ENCODE measurements around the gene TBC1D26.
A peak's percentile ranks its signal among the peaks of the same experiment; 100 is the strongest.
"Not testable (repeated sequence)": the region's sequence is repeated elsewhere in the genome, so short reads cannot be mapped to it uniquely, and the experiment has no call there.

Gene TBC1D26

DNA sequence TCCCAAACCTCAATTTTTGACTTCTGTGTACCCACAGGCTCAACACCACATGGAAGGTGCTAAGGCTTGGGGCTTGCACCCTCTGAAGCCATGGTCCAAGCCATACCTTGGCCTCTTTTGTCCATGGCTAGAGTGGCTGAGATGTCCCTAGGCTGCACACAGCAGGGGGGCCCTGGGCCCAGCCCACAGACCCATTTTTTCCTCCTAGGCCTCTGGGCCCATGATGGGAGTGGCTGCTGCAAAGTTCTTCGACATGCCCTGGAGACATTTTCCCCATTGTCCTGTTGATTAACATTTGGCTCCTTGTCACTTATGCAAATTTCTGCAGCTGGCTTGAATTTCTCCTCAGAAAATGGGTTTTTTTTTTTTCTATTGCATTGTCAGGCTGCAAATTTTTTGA lies 47.0 kb downstream of the TBC1D26 start:
- TF ChIP-seq, protein P1, sequence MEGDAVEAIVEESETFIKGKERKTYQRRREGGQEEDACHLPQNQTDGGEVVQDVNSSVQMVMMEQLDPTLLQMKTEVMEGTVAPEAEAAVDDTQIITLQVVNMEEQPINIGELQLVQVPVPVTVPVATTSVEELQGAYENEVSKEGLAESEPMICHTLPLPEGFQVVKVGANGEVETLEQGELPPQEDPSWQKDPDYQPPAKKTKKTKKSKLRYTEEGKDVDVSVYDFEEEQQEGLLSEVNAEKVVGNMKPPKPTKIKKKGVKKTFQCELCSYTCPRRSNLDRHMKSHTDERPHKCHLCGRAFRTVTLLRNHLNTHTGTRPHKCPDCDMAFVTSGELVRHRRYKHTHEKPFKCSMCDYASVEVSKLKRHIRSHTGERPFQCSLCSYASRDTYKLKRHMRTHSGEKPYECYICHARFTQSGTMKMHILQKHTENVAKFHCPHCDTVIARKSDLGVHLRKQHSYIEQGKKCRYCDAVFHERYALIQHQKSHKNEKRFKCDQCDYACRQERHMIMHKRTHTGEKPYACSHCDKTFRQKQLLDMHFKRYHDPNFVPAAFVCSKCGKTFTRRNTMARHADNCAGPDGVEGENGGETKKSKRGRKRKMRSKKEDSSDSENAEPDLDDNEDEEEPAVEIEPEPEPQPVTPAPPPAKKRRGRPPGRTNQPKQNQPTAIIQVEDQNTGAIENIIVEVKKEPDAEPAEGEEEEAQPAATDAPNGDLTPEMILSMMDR (IDR thresholded peaks at IDR 0.05; ENCODE audit: low read depth, low read length): no peak
- DNase-seq (ENCODE audit: low read depth in 2 of 2): no peak

DNA sequence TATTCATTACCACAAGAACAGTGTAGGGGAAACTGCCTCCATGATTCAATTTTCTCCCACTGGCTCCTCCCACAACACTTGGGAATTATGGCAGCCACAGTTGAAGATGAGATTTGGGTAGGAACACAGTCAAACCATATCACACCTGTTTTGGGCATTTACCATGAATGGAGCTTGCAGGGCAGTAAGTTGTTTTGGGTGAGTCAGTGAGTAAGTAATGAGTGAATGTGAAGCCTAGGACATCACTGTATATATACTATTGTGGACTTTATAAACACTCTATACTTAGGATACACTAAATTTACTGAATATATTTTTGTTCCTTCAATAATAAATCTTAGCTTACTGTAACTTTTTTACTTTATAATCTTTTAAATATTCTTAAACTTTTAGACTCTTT lies 48.1 kb downstream of the TBC1D26 start:
- no peak overlapping the region for H3K4me3 ChIP-seq (replicated peaks in 1 of 2; ENCODE audit: low read depth in 2 of 2, low read length in 2 of 2)
- TF ChIP-seq, protein P1 (IDR thresholded peaks at IDR 0.05; ENCODE audit: low read depth, low read length): no peak
- no peak for DNase-seq (ENCODE audit: low read depth in 2 of 2)

More for the DNA sequence above, 47.0 kb downstream of the TBC1D26 start:
- no peak overlapping the region for H3K4me3 ChIP-seq (replicated peaks in 1 of 2; ENCODE audit: low read depth in 2 of 2, low read length in 2 of 2)

DNA sequence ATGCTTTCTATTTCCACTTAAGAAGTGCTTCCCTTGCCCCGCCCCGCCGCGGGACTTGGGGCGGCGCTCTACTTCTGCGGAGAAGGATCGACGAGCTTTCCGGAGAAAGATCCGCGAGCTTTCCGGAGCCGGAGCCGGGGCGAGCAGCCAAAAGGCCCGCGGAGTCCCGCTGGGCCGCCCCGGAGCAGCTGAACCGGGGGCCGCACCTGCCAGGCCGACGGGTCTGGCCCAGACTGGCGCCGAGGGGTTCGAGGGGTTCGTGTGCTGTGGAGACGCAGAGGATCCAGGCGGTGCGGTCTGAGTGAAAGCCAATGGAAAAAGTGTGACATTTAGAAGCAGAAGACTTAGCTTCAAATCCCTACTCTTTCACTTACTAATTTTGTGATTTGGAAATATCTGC lies 50.8 kb downstream of the TBC1D26 start:
- TF ChIP-seq, protein P1 (IDR thresholded peaks at IDR 0.05; ENCODE audit: low read depth, low read length): no peak
- H3K4me3 ChIP-seq (replicated peaks in 1 of 2; ENCODE audit: low read depth in 2 of 2, low read length in 2 of 2): peak overlapping the region; percentile 32 to 51
- DNase-seq (ENCODE audit: low read depth in 2 of 2): peak; percentile 59 to 63

DNA sequence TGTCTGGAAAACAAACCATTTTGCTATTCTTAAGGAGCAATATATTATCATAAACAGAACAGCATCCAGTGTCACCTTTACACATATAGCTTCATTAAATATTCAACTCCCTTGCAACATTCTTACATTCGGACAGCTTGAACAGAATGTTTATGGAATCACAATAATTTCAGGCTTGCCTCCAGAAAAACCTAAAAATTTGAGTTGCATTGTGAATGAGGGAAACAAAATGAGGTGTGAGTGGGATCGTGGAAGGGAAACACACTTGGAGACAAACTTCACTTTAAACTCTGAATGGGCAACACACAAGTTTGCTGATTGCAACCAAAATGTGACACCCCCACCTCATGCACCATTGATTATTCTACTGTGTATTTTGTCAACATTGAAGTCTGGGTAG lies 51.4 kb downstream of the TBC1D26 start:
- TF ChIP-seq, protein P1 (IDR thresholded peaks at IDR 0.05; ENCODE audit: low read depth, low read length): no peak
- DNase-seq (ENCODE audit: low read depth in 2 of 2): no peak
- H3K4me3 ChIP-seq (replicated peaks in 1 of 2; ENCODE audit: low read depth in 2 of 2, low read length in 2 of 2): no peak overlapping the region

DNA sequence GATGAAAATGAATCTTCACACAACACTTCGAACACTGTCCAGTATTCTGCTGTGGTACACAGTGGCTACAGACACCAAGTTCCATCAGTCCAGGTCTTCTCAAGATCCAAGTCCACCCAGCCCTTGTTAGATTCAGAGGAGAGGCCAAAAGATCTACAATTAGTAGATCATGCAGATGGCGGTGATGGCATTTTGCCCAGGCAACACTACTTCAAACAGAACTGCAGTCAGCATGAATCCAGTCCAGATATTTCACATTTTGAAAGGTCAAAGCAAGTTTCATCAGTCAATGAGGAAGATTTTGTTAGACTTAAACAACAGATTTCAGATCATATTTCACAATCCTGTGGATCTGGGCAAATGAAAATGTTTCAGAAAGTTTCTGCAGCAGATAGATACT lies 52.3 kb downstream of the TBC1D26 start:
- peak in 1 of 2 donors; percentile 36 for DNase-seq (ENCODE audit: low read depth in 2 of 2)
- H3K4me3 ChIP-seq (replicated peaks in 1 of 2; ENCODE audit: low read depth in 2 of 2, low read length in 2 of 2): not testable (repeated sequence)

DNA sequence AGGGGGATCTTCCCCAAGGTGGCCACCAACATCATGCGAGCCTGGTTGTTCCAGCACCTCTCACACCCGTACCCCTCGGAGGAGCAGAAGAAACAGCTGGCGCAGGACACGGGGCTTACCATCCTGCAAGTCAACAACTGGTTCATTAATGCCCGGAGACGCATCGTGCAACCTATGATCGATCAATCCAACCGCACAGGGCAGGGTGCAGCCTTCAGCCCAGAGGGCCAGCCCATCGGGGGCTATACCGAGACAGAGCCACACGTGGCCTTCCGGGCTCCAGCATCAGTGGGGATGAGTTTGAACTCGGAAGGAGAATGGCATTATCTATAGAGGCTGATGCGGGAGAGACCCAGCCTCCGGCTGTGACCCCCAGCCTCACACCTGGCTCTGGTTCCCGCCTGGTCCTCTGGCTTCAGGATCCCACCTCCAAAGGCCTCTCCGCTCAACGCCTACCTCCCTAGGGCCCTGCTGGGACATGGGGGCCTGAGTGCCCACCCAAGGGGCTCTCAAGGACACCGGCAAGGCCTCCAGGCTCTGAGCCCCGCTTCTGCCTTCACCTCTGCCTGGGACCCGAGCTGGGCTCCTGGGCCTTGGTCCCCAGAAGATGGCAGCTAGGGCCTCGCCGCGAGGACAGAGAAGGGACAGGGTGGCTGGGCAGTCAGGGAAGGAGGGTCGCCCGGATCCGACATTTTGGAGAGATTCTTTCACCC lies 55.4 kb downstream of the TBC1D26 start:
- not testable (repeated sequence) for DNase-seq (ENCODE audit: low read depth in 2 of 2); H3K4me3 ChIP-seq (replicated peaks in 1 of 2; ENCODE audit: low read depth in 2 of 2, low read length in 2 of 2)

DNA sequence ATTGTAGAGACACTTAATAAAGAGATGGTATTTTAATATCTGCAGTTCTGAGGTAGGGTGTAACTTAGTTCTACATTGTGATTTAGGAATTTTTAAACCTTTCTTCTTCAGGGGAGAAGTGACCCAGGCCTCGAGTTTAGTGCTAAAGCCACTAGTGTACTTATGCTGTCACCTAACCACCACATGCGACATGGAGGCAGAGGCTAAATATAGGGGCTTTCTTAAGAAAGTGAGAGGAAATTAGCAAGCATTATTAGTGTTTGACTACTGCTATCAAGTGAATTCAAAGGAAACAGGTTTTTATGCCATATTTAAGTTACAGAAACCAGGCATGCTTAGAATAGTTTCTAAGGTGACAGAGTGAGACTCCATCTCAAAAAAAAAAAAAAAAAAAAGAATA lies 56.3 kb downstream of the TBC1D26 start:
- not testable (repeated sequence) for DNase-seq (ENCODE audit: low read depth in 2 of 2); H3K4me3 ChIP-seq (replicated peaks in 1 of 2; ENCODE audit: low read depth in 2 of 2, low read length in 2 of 2)
